ENCODE measurements around the gene TMEM231. TPM values are rescaled to one million over a fixed set of nuclear protein-coding genes. Genes with fewer than 3 reads are reported as not detected.
"Not testable (repeated sequence)": the region's sequence is repeated elsewhere in the genome, so short reads cannot be mapped to it uniquely, and the experiment has no call there.

TMEM231 gene
- total and polyA plus RNA-seq, 2 donors: 2.2 to 4.5 TPM

- Histone ChIP-seq H3K9me3 (ENCODE audit: control insufficient read depth in 2 of 2, insufficient read depth in 1 of 2, low read length in 1 of 2) (no peaks in the 10 kb centered on the region), H3K27me3 (ENCODE audit: control insufficient read depth in 2 of 2, insufficient read depth in 1 of 2, low read length in 1 of 2) (no peaks in the 10 kb centered on the region), H3K4me1 (ENCODE audit: control insufficient read depth in 2 of 2, insufficient read depth in 2 of 2, low read length in 2 of 2) (no peaks in the 10 kb centered on the region), H3K36me3 (ENCODE audit: control insufficient read depth in 2 of 2, insufficient read depth in 2 of 2, low read length in 1 of 2) (no peaks in the 10 kb centered on the region), H3K4me3 (ENCODE audit: low read length in 2 of 2) (no peak overlapping the region), H3K27ac (ENCODE audit: low read depth in 1 of 2, low read length in 1 of 2) (no peak overlapping the region)
- WGBS: 97% methylated on average over 81 of the region's 81 CpGs
- DNase-seq (ENCODE audit: low read depth in 6 of 9, low spot score in 9 of 9): no peak
These were observed 26.8 kb downstream of the TMEM231 start for GRCh38 chr16:75529056-75529905.

GRCh38 chr16:75527825-75528299 is 28.2 kb downstream of the TMEM231 start:
- WGBS: 91% methylated on average over 5 of the region's 5 CpGs
- no peaks in the 10 kb centered on the region for H3K4me1 ChIP-seq (ENCODE audit: control insufficient read depth in 2 of 2, insufficient read depth in 2 of 2, low read length in 2 of 2)
- no peak overlapping the region for H3K4me3 ChIP-seq (ENCODE audit: low read length in 2 of 2)
- DNase-seq (ENCODE audit: low read depth in 6 of 9, low spot score in 9 of 9): no peak
- no peaks in the 10 kb centered on the region for H3K27me3 ChIP-seq (ENCODE audit: control insufficient read depth in 2 of 2, insufficient read depth in 1 of 2, low read length in 1 of 2)
- H3K9me3 ChIP-seq (ENCODE audit: control insufficient read depth in 2 of 2, insufficient read depth in 1 of 2, low read length in 1 of 2): no peaks in the 10 kb centered on the region
- no peak overlapping the region for H3K27ac ChIP-seq (ENCODE audit: low read depth in 1 of 2, low read length in 1 of 2)
- H3K36me3 ChIP-seq (ENCODE audit: control insufficient read depth in 2 of 2, insufficient read depth in 2 of 2, low read length in 1 of 2): no peaks in the 10 kb centered on the region

GRCh38 chr16:75526032-75526790 is 29.8 kb downstream of the TMEM231 start:
- H3K27me3 ChIP-seq (ENCODE audit: control insufficient read depth in 2 of 2, insufficient read depth in 1 of 2, low read length in 1 of 2): no peaks in the 10 kb centered on the region
- 98% methylated on average over 5 of the region's 5 CpGs for WGBS
- no peak overlapping the region for H3K27ac ChIP-seq (ENCODE audit: low read depth in 1 of 2, low read length in 1 of 2)
- no peak for DNase-seq (ENCODE audit: low read depth in 6 of 9, low spot score in 9 of 9)
- H3K4me1 ChIP-seq (ENCODE audit: control insufficient read depth in 2 of 2, insufficient read depth in 2 of 2, low read length in 2 of 2): no peaks in the 10 kb centered on the region
- no peaks in the 10 kb centered on the region for H3K36me3 ChIP-seq (ENCODE audit: control insufficient read depth in 2 of 2, insufficient read depth in 2 of 2, low read length in 1 of 2)
- no peaks in the 10 kb centered on the region for H3K9me3 ChIP-seq (ENCODE audit: control insufficient read depth in 2 of 2, insufficient read depth in 1 of 2, low read length in 1 of 2)
- no peak overlapping the region for H3K4me3 ChIP-seq (ENCODE audit: low read length in 2 of 2)

GRCh38 chr16:75519175-75519574 is 36.9 kb downstream of the TMEM231 start:
- DNase-seq (ENCODE audit: low read depth in 6 of 9, low spot score in 9 of 9): no peak
- Histone ChIP-seq H3K9me3 (ENCODE audit: control insufficient read depth in 2 of 2, insufficient read depth in 1 of 2, low read length in 1 of 2) (no peaks in the 10 kb centered on the region), H3K27me3 (ENCODE audit: control insufficient read depth in 2 of 2, insufficient read depth in 1 of 2, low read length in 1 of 2) (peaks cover 0 to 20% of the 10 kb centered on the region in 2 donors), H3K36me3 (ENCODE audit: control insufficient read depth in 2 of 2, insufficient read depth in 2 of 2, low read length in 1 of 2) (no peaks in the 10 kb centered on the region), H3K4me3 (ENCODE audit: low read length in 2 of 2) (no peak overlapping the region), H3K27ac (ENCODE audit: low read depth in 1 of 2, low read length in 1 of 2) (no peak overlapping the region), H3K4me1 (ENCODE audit: control insufficient read depth in 2 of 2, insufficient read depth in 2 of 2, low read length in 2 of 2) (peaks cover 0 to 6% of the 10 kb centered on the region in 2 donors)
- 97% methylated on average over 6 of the region's 6 CpGs for WGBS

GRCh38 chr16:75516189-75516966 is 39.7 kb downstream of the TMEM231 start:
- peaks cover 0 to 20% of the 10 kb centered on the region in 2 donors for H3K27me3 ChIP-seq (ENCODE audit: control insufficient read depth in 2 of 2, insufficient read depth in 1 of 2, low read length in 1 of 2)
- not testable (repeated sequence) for H3K36me3 ChIP-seq (ENCODE audit: control insufficient read depth in 2 of 2, insufficient read depth in 2 of 2, low read length in 1 of 2); H3K4me1 ChIP-seq (ENCODE audit: control insufficient read depth in 2 of 2, insufficient read depth in 2 of 2, low read length in 2 of 2); H3K9me3 ChIP-seq (ENCODE audit: control insufficient read depth in 2 of 2, insufficient read depth in 1 of 2, low read length in 1 of 2)
- peak in 3 of 9 donors; percentile 16 to 25 (median 22) for DNase-seq (ENCODE audit: low read depth in 6 of 9, low spot score in 9 of 9)
- WGBS: 12% methylated on average over 42 of the region's 42 CpGs
- H3K4me3 ChIP-seq (ENCODE audit: low read length in 2 of 2): peak overlapping the region; percentile 58 to 67
- peak overlapping the region in 1 of 2 donors; percentile 78 for H3K27ac ChIP-seq (ENCODE audit: low read depth in 1 of 2, low read length in 1 of 2)

GRCh38 chr16:75514296-75514695 is 41.8 kb downstream of the TMEM231 start:
- Histone ChIP-seq H3K9me3 (ENCODE audit: control insufficient read depth in 2 of 2, insufficient read depth in 1 of 2, low read length in 1 of 2) (no peaks in the 10 kb centered on the region), H3K27me3 (ENCODE audit: control insufficient read depth in 2 of 2, insufficient read depth in 1 of 2, low read length in 1 of 2) (peaks cover 0 to 20% of the 10 kb centered on the region in 2 donors), H3K4me3 (ENCODE audit: low read length in 2 of 2) (no peak overlapping the region), H3K4me1 (ENCODE audit: control insufficient read depth in 2 of 2, insufficient read depth in 2 of 2, low read length in 2 of 2) (peaks cover 0 to 6% of the 10 kb centered on the region in 2 donors), H3K36me3 (ENCODE audit: control insufficient read depth in 2 of 2, insufficient read depth in 2 of 2, low read length in 1 of 2) (no peaks in the 10 kb centered on the region), H3K27ac (ENCODE audit: low read depth in 1 of 2, low read length in 1 of 2) (no peak overlapping the region)
- WGBS: 97% methylated on average over 11 of the region's 11 CpGs
- DNase-seq (ENCODE audit: low read depth in 6 of 9, low spot score in 9 of 9): no peak

GRCh38 chr16:75506574-75506973 is 49.5 kb downstream of the TMEM231 start:
- DNase-seq (ENCODE audit: low read depth in 6 of 9, low spot score in 9 of 9): no peak
- H3K27ac ChIP-seq (ENCODE audit: low read depth in 1 of 2, low read length in 1 of 2): no peak overlapping the region

GRCh38 chr16:75506107-75506506 is 49.9 kb downstream of the TMEM231 start:
- H3K36me3 ChIP-seq (ENCODE audit: control insufficient read depth in 2 of 2, insufficient read depth in 2 of 2, low read length in 1 of 2): no peaks in the 10 kb centered on the region
- DNase-seq (ENCODE audit: low read depth in 6 of 9, low spot score in 9 of 9): no peak
- no peaks in the 10 kb centered on the region for H3K4me1 ChIP-seq (ENCODE audit: control insufficient read depth in 2 of 2, insufficient read depth in 2 of 2, low read length in 2 of 2)
- H3K4me3 ChIP-seq (ENCODE audit: low read length in 2 of 2): no peak overlapping the region
- no peak overlapping the region for H3K27ac ChIP-seq (ENCODE audit: low read depth in 1 of 2, low read length in 1 of 2)
- H3K9me3 ChIP-seq (ENCODE audit: control insufficient read depth in 2 of 2, insufficient read depth in 1 of 2, low read length in 1 of 2): no peaks in the 10 kb centered on the region
- H3K27me3 ChIP-seq (ENCODE audit: control insufficient read depth in 2 of 2, insufficient read depth in 1 of 2, low read length in 1 of 2): no peaks in the 10 kb centered on the region
- 94% methylated on average over 3 of the region's 3 CpGs for WGBS

More at GRCh38 chr16:75506574-75506973, 49.5 kb downstream of the TMEM231 start:
- no peaks in the 10 kb centered on the region for H3K9me3 ChIP-seq (ENCODE audit: control insufficient read depth in 2 of 2, insufficient read depth in 1 of 2, low read length in 1 of 2)
- 70% methylated on average over 7 of the region's 7 CpGs for WGBS
- H3K27me3 ChIP-seq (ENCODE audit: control insufficient read depth in 2 of 2, insufficient read depth in 1 of 2, low read length in 1 of 2): no peaks in the 10 kb centered on the region
- no peaks in the 10 kb centered on the region for H3K4me1 ChIP-seq (ENCODE audit: control insufficient read depth in 2 of 2, insufficient read depth in 2 of 2, low read length in 2 of 2)
- no peak overlapping the region for H3K4me3 ChIP-seq (ENCODE audit: low read length in 2 of 2)
- no peaks in the 10 kb centered on the region for H3K36me3 ChIP-seq (ENCODE audit: control insufficient read depth in 2 of 2, insufficient read depth in 2 of 2, low read length in 1 of 2)
